Measurements from ENCODE around the gene LPA. TPM values are rescaled to one million over a fixed set of nuclear protein-coding genes. Genes with fewer than 3 reads are reported as not detected.
"Not testable (repeated sequence)": the region's sequence is repeated elsewhere in the genome, so short reads cannot be mapped to it uniquely, and the experiment has no call there.

LPA gene
- total RNA-seq, 1 experiment from 2014 or later: not detected

DNA sequence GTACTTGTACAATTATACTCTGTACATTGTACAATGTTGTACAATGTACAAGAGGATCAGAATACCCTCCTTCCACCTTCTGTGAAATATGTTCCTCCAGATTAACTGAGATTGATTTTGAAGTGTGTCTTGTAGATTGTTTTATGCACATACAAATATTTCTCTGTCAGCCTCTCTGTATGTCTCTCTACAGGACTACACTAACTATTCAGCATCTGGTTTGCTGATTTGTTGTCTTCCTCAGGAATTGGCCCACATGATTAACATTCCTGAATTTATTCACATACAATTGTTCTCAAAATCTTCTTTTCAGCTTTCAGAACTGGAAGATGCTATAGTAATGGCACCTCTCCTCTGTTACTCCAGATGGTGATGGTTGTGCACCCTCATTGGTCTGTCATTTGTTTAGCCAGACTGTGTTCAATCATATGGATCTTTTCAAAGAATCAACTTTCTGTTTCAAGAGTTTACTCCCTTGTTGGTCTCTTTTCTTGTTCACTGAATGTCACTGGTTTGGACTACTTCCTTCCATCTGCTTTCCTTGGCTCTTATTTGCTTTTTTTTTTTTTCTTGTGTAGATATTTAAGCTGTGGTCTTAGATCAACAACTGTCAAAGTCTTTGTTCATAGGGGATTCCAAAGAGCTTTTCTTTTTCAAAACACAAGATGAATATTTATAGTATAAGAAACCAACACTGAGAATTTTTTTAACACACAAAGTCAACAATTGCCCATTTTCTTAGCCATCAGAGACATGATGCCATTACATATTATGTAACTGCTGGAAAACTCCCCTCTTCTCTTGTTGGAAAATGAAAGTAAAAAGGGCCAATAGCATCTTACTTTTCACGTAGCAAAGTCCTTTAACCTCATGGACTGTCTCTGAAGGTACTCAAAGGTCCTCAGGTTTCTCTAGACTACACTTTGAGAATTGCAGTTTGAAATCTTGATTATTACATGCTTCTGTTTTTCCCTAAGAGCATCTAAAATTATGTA lies 67.9 kb downstream of the LPA start:
- intact Hi-C loops (cut with micrococcal nuclease; ENCODE audit: unreplicated experiment): no loop called here
- Histone ChIP-seq H3K79me2 (ENCODE audit: low read depth) (no peaks in the 10 kb centered on the region), H2AFZ (no peak overlapping the region), H3K27ac (no peak overlapping the region), H3K36me3 (ENCODE audit: low read depth) (no peaks in the 10 kb centered on the region), H3K27me3 (ENCODE audit: insufficient read depth, low read depth) (peaks cover 26% of the 10 kb centered on the region), H3K4me1 (replicated peaks; ENCODE audit: insufficient read depth) (no peaks in the 10 kb centered on the region), H4K20me1 (ENCODE audit: insufficient read depth) (no peaks in the 10 kb centered on the region), H3K4me3 (no peak overlapping the region), H3K9me2 (ENCODE audit: insufficient read depth) (no peaks in the 10 kb centered on the region), H3K9me3 (ENCODE audit: insufficient read depth, low read depth) (no peaks in the 10 kb centered on the region), H3F3A (ENCODE audit: insufficient read depth, low read depth) (no peaks in the 10 kb centered on the region), H3K4me2 (no peak overlapping the region)
- BruUV-seq (replicated peaks): no TSS peak
- ChIA-PET POLR2A (ENCODE audit: unreplicated experiment) (no interaction called here), CTCF (no interaction called here)
- no peak for TF ChIP-seq EZH2 (IDR thresholded peaks at IDR 0.05; ENCODE audit: low read depth)
- TF ChIP-seq, protein P1, sequence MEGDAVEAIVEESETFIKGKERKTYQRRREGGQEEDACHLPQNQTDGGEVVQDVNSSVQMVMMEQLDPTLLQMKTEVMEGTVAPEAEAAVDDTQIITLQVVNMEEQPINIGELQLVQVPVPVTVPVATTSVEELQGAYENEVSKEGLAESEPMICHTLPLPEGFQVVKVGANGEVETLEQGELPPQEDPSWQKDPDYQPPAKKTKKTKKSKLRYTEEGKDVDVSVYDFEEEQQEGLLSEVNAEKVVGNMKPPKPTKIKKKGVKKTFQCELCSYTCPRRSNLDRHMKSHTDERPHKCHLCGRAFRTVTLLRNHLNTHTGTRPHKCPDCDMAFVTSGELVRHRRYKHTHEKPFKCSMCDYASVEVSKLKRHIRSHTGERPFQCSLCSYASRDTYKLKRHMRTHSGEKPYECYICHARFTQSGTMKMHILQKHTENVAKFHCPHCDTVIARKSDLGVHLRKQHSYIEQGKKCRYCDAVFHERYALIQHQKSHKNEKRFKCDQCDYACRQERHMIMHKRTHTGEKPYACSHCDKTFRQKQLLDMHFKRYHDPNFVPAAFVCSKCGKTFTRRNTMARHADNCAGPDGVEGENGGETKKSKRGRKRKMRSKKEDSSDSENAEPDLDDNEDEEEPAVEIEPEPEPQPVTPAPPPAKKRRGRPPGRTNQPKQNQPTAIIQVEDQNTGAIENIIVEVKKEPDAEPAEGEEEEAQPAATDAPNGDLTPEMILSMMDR (conservative IDR thresholded peaks at IDR 0.05): no peak
- DNase-seq: no peak

GRCh38 chr6:160595297-160595696 lies 68.8 kb downstream of the LPA start:
- intact Hi-C loops (cut with micrococcal nuclease; ENCODE audit: unreplicated experiment); H3K9me2 ChIP-seq (ENCODE audit: insufficient read depth); POLR2A ChIA-PET (ENCODE audit: unreplicated experiment); H3K4me3 ChIP-seq; H2AFZ ChIP-seq; H3F3A ChIP-seq (ENCODE audit: insufficient read depth, low read depth); H3K79me2 ChIP-seq (ENCODE audit: low read depth); CTCF ChIA-PET; H3K9me3 ChIP-seq (ENCODE audit: insufficient read depth, low read depth); H4K20me1 ChIP-seq (ENCODE audit: insufficient read depth); BruUV-seq (replicated peaks); H3K27ac ChIP-seq; H3K36me3 ChIP-seq (ENCODE audit: low read depth); H3K4me1 ChIP-seq (replicated peaks; ENCODE audit: insufficient read depth); H3K4me2 ChIP-seq; DNase-seq: not testable (repeated sequence)
- H3K27me3 ChIP-seq (ENCODE audit: insufficient read depth, low read depth): peaks cover 21% of the 10 kb centered on the region

DNA sequence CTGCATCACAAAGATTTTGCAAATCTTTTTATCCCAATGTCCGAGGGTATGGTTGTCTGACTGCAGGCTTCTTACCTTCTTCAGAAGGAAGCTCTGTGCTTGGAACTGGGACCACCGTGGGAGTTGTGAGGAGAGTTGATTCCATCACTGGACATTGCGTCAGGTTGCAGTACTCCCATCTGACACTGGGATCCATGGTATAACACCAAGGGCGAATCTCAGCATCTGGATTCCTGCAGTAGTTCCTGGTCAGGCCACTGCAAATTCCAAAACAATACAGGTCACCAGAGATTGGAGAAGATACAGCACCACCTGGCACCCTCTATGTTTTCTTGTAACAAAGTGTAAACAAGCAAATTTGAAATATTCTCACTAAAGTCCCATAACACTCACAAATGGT lies 77.7 kb downstream of the LPA start:
- intact Hi-C loops (cut with micrococcal nuclease; ENCODE audit: unreplicated experiment): no loop called here
- BruUV-seq (replicated peaks): no TSS peak

More for the DNA sequence above, 77.7 kb downstream of the LPA start:
- TF ChIP-seq, protein P1 (conservative IDR thresholded peaks at IDR 0.05): no peak
- ChIA-PET POLR2A (ENCODE audit: unreplicated experiment) (no interaction called here), CTCF (no interaction called here)
- H4K20me1 ChIP-seq (ENCODE audit: insufficient read depth): no peaks in the 10 kb centered on the region; the same call in 1 of the 2 replicates
- no peak overlapping the region for H3K4me2 ChIP-seq
- no peak for DNase-seq
- no peaks in the 10 kb centered on the region for H3K9me2 ChIP-seq (ENCODE audit: insufficient read depth)
- no peak overlapping the region for H2AFZ ChIP-seq
- no peaks in the 10 kb centered on the region for H3K36me3 ChIP-seq (ENCODE audit: low read depth)
- H3K27me3 ChIP-seq (ENCODE audit: insufficient read depth, low read depth): no peaks in the 10 kb centered on the region
- H3K4me1 ChIP-seq (replicated peaks; ENCODE audit: insufficient read depth): no peaks in the 10 kb centered on the region
- H3F3A ChIP-seq (ENCODE audit: insufficient read depth, low read depth): no peaks in the 10 kb centered on the region
- no peaks in the 10 kb centered on the region for H3K79me2 ChIP-seq (ENCODE audit: low read depth)
- no peak overlapping the region for H3K27ac ChIP-seq
- H3K4me3 ChIP-seq: no peak overlapping the region
- no peaks in the 10 kb centered on the region for H3K9me3 ChIP-seq (ENCODE audit: insufficient read depth, low read depth)

Measured in PC-9 (cell line).